ENCODE data around the gene TRPM3.

TRPM3 gene

DNA sequence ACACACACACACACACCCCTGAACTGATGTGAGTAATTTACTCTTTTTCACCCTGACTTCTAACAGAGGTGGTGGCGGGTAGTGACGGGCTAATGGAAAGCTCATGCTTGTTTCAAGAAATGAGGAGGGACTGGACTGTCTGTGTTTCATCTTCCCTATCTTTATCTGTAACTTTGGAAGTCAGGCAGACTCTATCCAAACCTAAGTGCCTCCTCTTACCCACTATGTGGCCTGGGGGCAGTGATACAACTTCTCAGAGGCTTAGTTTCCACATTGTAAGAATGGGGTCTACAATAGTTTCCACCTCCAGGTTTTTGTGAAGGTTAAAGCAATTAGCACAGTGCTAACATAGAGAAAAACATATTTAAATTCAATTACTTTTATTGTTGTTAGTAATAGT, 5.9 kb upstream of the TRPM3 start:
- DNase-seq (ENCODE audit: low read depth, low spot score) = no peak
- no peak overlapping the region for H3K4me3 ChIP-seq (ENCODE audit: low read depth, low read length)
- no peak for TF ChIP-seq CTCF (IDR thresholded peaks at IDR 0.05; ENCODE audit: insufficient read depth, low read length, missing control alignments)
- POLR2A ChIA-PET = no interaction called here
- CTCF ChIA-PET = no interaction called here

GRCh38 chr9:71122421-71122820, 1.0 kb upstream of the TRPM3 start:
- no peak for DNase-seq (ENCODE audit: low read depth, low spot score)
- no peak for TF ChIP-seq CTCF (IDR thresholded peaks at IDR 0.05; ENCODE audit: insufficient read depth, low read length, missing control alignments)
- no peak overlapping the region for H3K4me3 ChIP-seq (ENCODE audit: low read depth, low read length)
- ChIA-PET POLR2A (no interaction called here), CTCF (no interaction called here)

- ChIA-PET CTCF (no interaction called here), POLR2A (no interaction called here)
- no peak for TF ChIP-seq CTCF (IDR thresholded peaks at IDR 0.05; ENCODE audit: insufficient read depth, low read length, missing control alignments)
- H3K4me3 ChIP-seq (ENCODE audit: low read depth, low read length) = no peak overlapping the region
- DNase-seq (ENCODE audit: low read depth, low spot score) = no peak
Observed at GRCh38 chr9:71122022-71122275, 528 bp upstream of the TRPM3 start.

GRCh38 chr9:71120501-71121247, 747 bp downstream of the TRPM3 start:
- no peak for TF ChIP-seq CTCF (IDR thresholded peaks at IDR 0.05; ENCODE audit: insufficient read depth, low read length, missing control alignments)
- POLR2A ChIA-PET = no interaction called here
- CTCF ChIA-PET = no interaction called here

GRCh38 chr9:71119746-71120145, 1.7 kb downstream of the TRPM3 start:
- no peak overlapping the region for H3K4me3 ChIP-seq (ENCODE audit: low read depth, low read length)
- CTCF ChIA-PET = no interaction called here
- TF ChIP-seq CTCF (IDR thresholded peaks at IDR 0.05; ENCODE audit: insufficient read depth, low read length, missing control alignments) = no peak
- DNase-seq (ENCODE audit: low read depth, low spot score) = no peak
- POLR2A ChIA-PET = no interaction called here

More at GRCh38 chr9:71120501-71121247, 747 bp downstream of the TRPM3 start:
- DNase-seq (ENCODE audit: low read depth, low spot score) = no peak
- H3K4me3 ChIP-seq (ENCODE audit: low read depth, low read length) = no peak overlapping the region

DNA sequence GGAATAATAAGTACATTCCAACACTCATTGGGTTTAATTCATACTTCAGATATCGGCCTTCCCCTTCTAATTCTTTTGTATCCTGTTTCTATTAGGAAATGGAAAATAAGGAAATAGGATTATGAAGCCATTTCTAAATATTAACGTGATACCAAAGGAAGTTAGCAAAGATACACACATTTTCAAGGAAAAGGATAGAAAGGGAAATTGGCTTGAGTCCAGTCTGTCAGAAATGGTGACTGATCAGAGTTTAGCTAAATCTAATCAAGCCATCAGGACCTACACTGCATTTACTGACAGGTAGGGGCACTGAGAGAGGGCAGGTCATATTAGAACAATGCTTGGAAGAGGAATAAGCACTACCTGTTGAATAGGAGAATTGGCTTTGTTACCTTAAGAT, 3.1 kb downstream of the TRPM3 start:
- ChIA-PET CTCF (no interaction called here), POLR2A (no interaction called here)
- TF ChIP-seq CTCF (IDR thresholded peaks at IDR 0.05; ENCODE audit: insufficient read depth, low read length, missing control alignments) = no peak

More for the DNA sequence above, 3.1 kb downstream of the TRPM3 start:
- no peak for DNase-seq (ENCODE audit: low read depth, low spot score)
- no peak overlapping the region for H3K4me3 ChIP-seq (ENCODE audit: low read depth, low read length)
